ENCODE data around the gene MIP. TPM values are rescaled to one million over a fixed set of nuclear protein-coding genes. Genes with fewer than 3 reads are reported as not detected.
"Not testable (repeated sequence)": the region's sequence is repeated elsewhere in the genome, so short reads cannot be mapped to it uniquely, and the experiment has no call there.

MIP gene
- 0.17 TPM in 1 of 2 replicates, not detected in the other for total RNA-seq (2021)
- long read RNA-seq, partial matches to known transcripts, result 0 of 2 reads
- long read RNA-seq, other reads (novel, unspliced or antisense), result 2 of 2 reads

DNA sequence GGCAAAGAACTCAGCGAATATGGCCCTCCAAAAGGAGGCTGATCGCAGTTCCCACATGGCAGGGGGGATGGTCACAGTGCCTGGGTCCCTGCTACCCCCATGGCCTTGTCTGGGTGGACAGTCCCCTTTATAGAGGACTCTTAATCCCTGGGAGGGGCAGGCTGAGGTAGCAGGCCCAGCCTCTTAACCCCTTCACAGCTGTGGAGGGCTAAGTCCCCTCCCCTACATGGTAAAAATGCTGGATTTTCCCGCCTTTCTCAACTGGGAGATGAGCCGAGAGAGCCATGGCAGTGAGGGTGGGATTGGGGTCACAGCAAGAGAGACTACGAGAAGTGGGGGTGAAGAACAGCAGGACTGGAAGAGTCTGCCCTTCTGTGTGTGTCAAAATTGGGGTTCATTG is at the start of gene MIP:
TSS of gene MIP (minus strand) at position 101 of the 400 bp plus-strand sequence. CDS start at position 57, 44 bp downstream.
- Histone ChIP-seq H2BK20ac (ENCODE audit: low read depth, low read length, poor library complexity, severe bottlenecking) (no peak within 1 kb of the TSS), H3K23me2 (ENCODE audit: insufficient read length, low read depth, low read length, poor library complexity, severe bottlenecking) (no peaks in the 10 kb centered on the region), H4K20me1 (ENCODE audit: control insufficient read depth, insufficient read depth, insufficient read length) (no peaks in the 10 kb centered on the region), H3K4me1 (ENCODE audit: insufficient read depth, low read length) (peaks cover 4% of the 10 kb centered on the region; the same call in 1 of the 2 replicates), H4K8ac (replicated peaks; ENCODE audit: insufficient read length, low read depth, low read length) (no peak within 1 kb of the TSS), H2BK15ac (ENCODE audit: low read depth, low read length) (no peak within 1 kb of the TSS), H2BK5ac (ENCODE audit: insufficient read length, low read length) (no peak within 1 kb of the TSS), H3K23ac (ENCODE audit: insufficient read length, low read depth, low read length) (no peak within 1 kb of the TSS), H3K56ac (ENCODE audit: insufficient read length, low read depth, low read length) (no peak within 1 kb of the TSS), H2AK5ac (ENCODE audit: insufficient read length, low read length) (no peak within 1 kb of the TSS), H3K18ac (ENCODE audit: insufficient read length, low read depth, low read length) (no peak within 1 kb of the TSS), H4K91ac (ENCODE audit: insufficient read length, low read depth, low read length) (no peak within 1 kb of the TSS), H3K9me3 (ENCODE audit: control insufficient read depth, low read depth, low read length) (no peaks in the 10 kb centered on the region), H3K79me1 (ENCODE audit: insufficient read depth, low read depth, low read length, poor library complexity, severe bottlenecking) (no peaks in the 10 kb centered on the region), H3K27me3 (ENCODE audit: insufficient read depth, low read length) (no peaks in the 10 kb centered on the region), H2BK12ac (ENCODE audit: insufficient read length, low read depth, low read length) (no peak within 1 kb of the TSS), H3K27ac (ENCODE audit: insufficient read length, low read depth, low read length) (no peak within 1 kb of the TSS), H3K9ac (ENCODE audit: extremely low read depth, insufficient read length, low read length) (no peak within 1 kb of the TSS), H4K5ac (ENCODE audit: insufficient read length, low read depth, low read length) (no peak within 1 kb of the TSS), H3K14ac (ENCODE audit: insufficient read depth, low read length) (no peak within 1 kb of the TSS), H3K4me2 (ENCODE audit: insufficient read depth, insufficient read length, low read length) (no peak within 1 kb of the TSS), H3T11ph (ENCODE audit: low read length) (no peak within 1 kb of the TSS), H3K79me2 (ENCODE audit: insufficient read depth, low read length) (no peaks in the 10 kb centered on the region), H2AFZ (ENCODE audit: low read length) (no peak within 1 kb of the TSS), H2BK120ac (ENCODE audit: low read depth, low read length, poor library complexity, severe bottlenecking) (no peak within 1 kb of the TSS), H3K4ac (ENCODE audit: low read depth, low read length) (no peak within 1 kb of the TSS)
- Mint-ChIP-seq H3K27ac (no peak within 1 kb of the TSS; a peak in 1 of 7 replicates), H3K9me3 (no peaks in the 10 kb centered on the region; a peak in 1 of 5 replicates), H3K36me3 (ENCODE audit: insufficient read depth in 1 of 3, low read depth in 3 of 3) (no peaks in the 10 kb centered on the region; a peak in 2 of 7 replicates), H3K4me3 (no peak within 1 kb of the TSS), H3K27me3 (ENCODE audit: low read depth) (peaks cover 9% of the 10 kb centered on the region), H3K4me1 (peaks cover 37 to 38% of the 10 kb centered on the region in 2 experiments)
- TF ChIP-seq, protein P1, sequence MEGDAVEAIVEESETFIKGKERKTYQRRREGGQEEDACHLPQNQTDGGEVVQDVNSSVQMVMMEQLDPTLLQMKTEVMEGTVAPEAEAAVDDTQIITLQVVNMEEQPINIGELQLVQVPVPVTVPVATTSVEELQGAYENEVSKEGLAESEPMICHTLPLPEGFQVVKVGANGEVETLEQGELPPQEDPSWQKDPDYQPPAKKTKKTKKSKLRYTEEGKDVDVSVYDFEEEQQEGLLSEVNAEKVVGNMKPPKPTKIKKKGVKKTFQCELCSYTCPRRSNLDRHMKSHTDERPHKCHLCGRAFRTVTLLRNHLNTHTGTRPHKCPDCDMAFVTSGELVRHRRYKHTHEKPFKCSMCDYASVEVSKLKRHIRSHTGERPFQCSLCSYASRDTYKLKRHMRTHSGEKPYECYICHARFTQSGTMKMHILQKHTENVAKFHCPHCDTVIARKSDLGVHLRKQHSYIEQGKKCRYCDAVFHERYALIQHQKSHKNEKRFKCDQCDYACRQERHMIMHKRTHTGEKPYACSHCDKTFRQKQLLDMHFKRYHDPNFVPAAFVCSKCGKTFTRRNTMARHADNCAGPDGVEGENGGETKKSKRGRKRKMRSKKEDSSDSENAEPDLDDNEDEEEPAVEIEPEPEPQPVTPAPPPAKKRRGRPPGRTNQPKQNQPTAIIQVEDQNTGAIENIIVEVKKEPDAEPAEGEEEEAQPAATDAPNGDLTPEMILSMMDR (conservative IDR thresholded peaks at IDR 0.05), result no peak
- DNase-seq, result no peak
- no CpG with 5 or more reads among the region's 5 CpGs for WGBS (ENCODE audit: extremely low coverage, insufficient read length, low lambda C conversion rate)

DNA sequence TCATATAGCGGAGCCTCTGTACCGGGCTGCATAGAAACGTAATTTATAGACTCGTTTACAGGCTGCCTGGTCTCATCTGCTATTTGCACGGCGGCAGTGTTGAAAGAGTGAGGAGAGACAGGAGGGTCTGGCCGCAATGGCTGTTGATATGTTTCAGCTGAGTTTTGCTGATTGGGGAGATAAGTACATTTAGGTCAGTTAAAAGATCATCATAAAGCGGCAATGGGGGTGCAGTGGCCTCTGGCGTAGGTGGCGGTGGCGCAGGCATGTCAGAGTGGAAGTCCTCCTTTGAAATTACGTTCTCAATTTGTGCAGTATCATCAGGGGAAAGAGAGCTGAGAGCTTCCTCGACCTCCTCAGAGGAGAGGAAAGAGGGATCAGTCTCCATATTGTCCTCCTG is 45.4 kb upstream of the MIP start:
- not testable (repeated sequence) for H3T11ph ChIP-seq (ENCODE audit: low read length); H2BK120ac ChIP-seq (ENCODE audit: low read depth, low read length, poor library complexity, severe bottlenecking); H3K9me3 ChIP-seq (ENCODE audit: control insufficient read depth, low read depth, low read length); H3K4me3 Mint-ChIP-seq; H3K79me1 ChIP-seq (ENCODE audit: insufficient read depth, low read depth, low read length, poor library complexity, severe bottlenecking); H2AK5ac ChIP-seq (ENCODE audit: insufficient read length, low read length); H3K14ac ChIP-seq (ENCODE audit: insufficient read depth, low read length); H3K18ac ChIP-seq (ENCODE audit: insufficient read length, low read depth, low read length); H3K9ac ChIP-seq (ENCODE audit: extremely low read depth, insufficient read length, low read length); H3K27ac Mint-ChIP-seq; H3K23ac ChIP-seq (ENCODE audit: insufficient read length, low read depth, low read length); H3K4me2 ChIP-seq (ENCODE audit: insufficient read depth, insufficient read length, low read length); H4K5ac ChIP-seq (ENCODE audit: insufficient read length, low read depth, low read length); H3K79me2 ChIP-seq (ENCODE audit: insufficient read depth, low read length); H2BK15ac ChIP-seq (ENCODE audit: low read depth, low read length); H4K8ac ChIP-seq (replicated peaks; ENCODE audit: insufficient read length, low read depth, low read length); H3K27me3 ChIP-seq (ENCODE audit: insufficient read depth, low read length); H3K36me3 Mint-ChIP-seq (ENCODE audit: insufficient read depth in 1 of 3, low read depth in 3 of 3); H4K91ac ChIP-seq (ENCODE audit: insufficient read length, low read depth, low read length); H3K56ac ChIP-seq (ENCODE audit: insufficient read length, low read depth, low read length); H3K23me2 ChIP-seq (ENCODE audit: insufficient read length, low read depth, low read length, poor library complexity, severe bottlenecking); H2BK12ac ChIP-seq (ENCODE audit: insufficient read length, low read depth, low read length); H2AFZ ChIP-seq (ENCODE audit: low read length); H3K4ac ChIP-seq (ENCODE audit: low read depth, low read length); H4K20me1 ChIP-seq (ENCODE audit: control insufficient read depth, insufficient read depth, insufficient read length); H3K27ac ChIP-seq (ENCODE audit: insufficient read length, low read depth, low read length); H3K4me1 ChIP-seq (ENCODE audit: insufficient read depth, low read length); H2BK5ac ChIP-seq (ENCODE audit: insufficient read length, low read length); H2BK20ac ChIP-seq (ENCODE audit: low read depth, low read length, poor library complexity, severe bottlenecking); DNase-seq
- no CpG with 5 or more reads among the region's 13 CpGs for WGBS (ENCODE audit: extremely low coverage, insufficient read length, low lambda C conversion rate)
- peaks cover 20 to 31% of the 10 kb centered on the region in 2 experiments for H3K9me3 Mint-ChIP-seq
- H3K4me1 Mint-ChIP-seq, result peaks cover 11% of the 10 kb centered on the region in 2 experiments
- peaks cover 46% of the 10 kb centered on the region for H3K27me3 Mint-ChIP-seq (ENCODE audit: low read depth)
